GM18861 (cell line): Measurements from ENCODE around the gene HENMT1.

ENCODE experiments used
- ATAC-seq: cut with Tn5 transposase; IDR thresholded peaks from one replicate; pipeline ENCODE4 v1.9.1; 2021; ENCODE audit not compliant: unreplicated experiment

HENMT1 gene

GRCh38 chr1:108628665-108629064 lies 32.2 kb downstream of the HENMT1 start:
- no peak for ATAC-seq

- no peak for ATAC-seq
Measured at GRCh38 chr1:108627951-108628350, 32.9 kb downstream of the HENMT1 start.

- no peak for ATAC-seq
Measured at GRCh38 chr1:108627256-108627655, 33.6 kb downstream of the HENMT1 start.

- ATAC-seq = no peak
Measured at GRCh38 chr1:108624069-108624468, 36.8 kb downstream of the HENMT1 start.

GRCh38 chr1:108617724-108618056 lies 43.2 kb downstream of the HENMT1 start:
- no peak for ATAC-seq

GRCh38 chr1:108617008-108617723 lies 43.7 kb downstream of the HENMT1 start:
- no peak for ATAC-seq

GRCh38 chr1:108615544-108615943 lies 45.3 kb downstream of the HENMT1 start:
- ATAC-seq = no peak

- no peak for ATAC-seq
Measured at GRCh38 chr1:108612496-108612895, 48.4 kb downstream of the HENMT1 start.

- no peak for ATAC-seq
Measured at GRCh38 chr1:108611984-108612383, 48.9 kb downstream of the HENMT1 start.

GRCh38 chr1:108610073-108610472 lies 50.8 kb downstream of the HENMT1 start:
- ATAC-seq = no peak

- ATAC-seq = no peak
Measured at GRCh38 chr1:108609483-108610049, 51.3 kb downstream of the HENMT1 start.

- no peak for ATAC-seq
Measured at GRCh38 chr1:108606478-108606877, 54.4 kb downstream of the HENMT1 start.

- ATAC-seq = no peak
Measured at GRCh38 chr1:108605633-108606032, 55.3 kb downstream of the HENMT1 start.

GRCh38 chr1:108601708-108602410 lies 59.0 kb downstream of the HENMT1 start:
- ATAC-seq = no peak

GRCh38 chr1:108600504-108600903 lies 60.4 kb downstream of the HENMT1 start:
- no peak for ATAC-seq

GRCh38 chr1:108598340-108598739 lies 62.6 kb downstream of the HENMT1 start:
- no peak for ATAC-seq
